HG03460 (cell line): ENCODE measurements around the gene CCDC141.

Experiments used
- ATAC-seq: cut with Tn5 transposase; IDR thresholded peaks from one replicate; pipeline ENCODE4 v1.9.1; 2021; ENCODE audit not compliant: unreplicated experiment

The CCDC141 gene

DNA sequence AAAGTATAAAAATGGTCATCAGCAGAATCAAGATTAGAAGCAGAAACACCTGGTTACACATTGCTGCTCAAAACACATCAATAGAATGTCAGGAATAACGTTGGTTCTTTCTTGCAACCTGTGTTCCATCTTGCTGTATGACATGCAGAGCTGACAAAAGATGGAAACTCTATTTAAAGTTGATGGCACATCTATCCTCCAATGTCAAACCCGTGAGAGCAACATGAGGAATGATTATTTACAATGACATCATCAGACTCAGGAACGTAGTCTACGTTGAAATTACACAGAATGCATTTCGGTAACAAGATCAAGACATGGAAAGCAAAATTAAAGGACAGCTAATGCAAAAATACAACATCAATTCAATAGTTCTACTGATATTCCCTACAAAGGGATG, 216.6 kb downstream of the CCDC141 start:
- ATAC-seq, result no peak

DNA sequence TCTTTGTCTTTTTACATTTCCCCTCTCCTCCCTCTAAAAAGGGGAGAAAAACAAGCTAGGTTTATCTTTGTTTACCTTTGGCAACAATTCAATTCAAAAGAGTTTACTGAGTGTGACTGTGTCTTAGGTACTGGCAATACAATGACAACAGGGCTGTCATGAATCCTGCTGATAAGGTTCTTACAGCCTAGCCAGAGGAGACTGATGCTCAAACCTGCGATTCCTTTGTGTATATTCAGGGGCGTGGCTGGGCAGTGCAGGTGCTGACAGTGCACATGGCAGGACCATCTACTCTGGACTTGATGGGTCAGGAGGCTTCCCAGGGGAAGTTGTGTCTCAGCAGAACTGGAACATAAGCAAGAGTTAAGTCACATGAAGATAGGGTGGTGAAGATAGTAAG, 219.5 kb downstream of the CCDC141 start:
- ATAC-seq, result no peak

DNA sequence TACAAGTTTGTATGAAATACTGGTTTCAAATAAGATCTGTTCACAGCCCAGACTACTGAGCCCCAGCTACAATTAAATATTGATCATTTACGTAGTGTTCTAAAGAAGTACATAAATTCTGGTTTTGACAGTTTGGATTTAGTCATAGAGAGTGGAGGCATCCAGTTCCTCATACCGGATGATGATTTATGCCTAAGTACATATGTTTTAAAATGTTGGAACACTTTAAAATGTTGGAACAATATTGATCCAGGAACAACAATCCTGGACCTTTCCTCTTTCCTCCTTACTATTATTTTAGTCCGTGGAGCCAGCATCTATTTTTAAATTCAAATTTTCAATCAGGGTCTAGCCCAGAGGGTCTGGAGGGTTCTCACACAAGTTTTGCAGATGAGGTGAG, 220.0 kb downstream of the CCDC141 start:
- ATAC-seq, result no peak

DNA sequence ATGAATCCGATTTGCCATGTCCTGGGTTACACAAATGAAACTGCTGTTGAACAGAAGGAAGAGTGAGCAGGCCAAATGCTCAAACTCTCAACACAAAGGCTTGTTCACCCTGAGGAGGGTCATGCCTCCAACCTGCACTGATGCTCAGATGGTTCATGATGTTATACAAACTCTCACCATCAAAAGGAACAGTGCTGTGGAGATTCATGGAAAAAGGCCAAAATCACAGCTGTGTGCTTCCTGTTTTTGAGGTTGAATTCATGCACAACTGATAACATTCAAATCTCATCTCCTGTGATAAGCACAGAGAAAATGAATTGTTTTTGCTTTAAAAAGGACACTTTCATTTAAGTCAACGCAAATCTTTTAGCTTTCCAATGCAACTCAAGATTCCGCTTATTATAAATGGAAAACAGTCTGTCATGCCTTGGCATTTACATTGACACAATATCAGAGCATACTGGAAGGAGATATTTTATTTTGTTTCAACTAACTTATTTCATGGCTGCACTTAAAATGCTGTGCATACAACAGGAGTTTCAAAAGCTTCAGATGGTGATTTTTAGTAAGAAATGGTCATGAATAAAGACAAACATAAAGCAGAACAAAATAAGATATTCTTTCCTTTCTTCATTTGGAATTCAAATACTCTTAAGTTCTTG, 220.5 kb downstream of the CCDC141 start:
- ATAC-seq, result no peak

DNA sequence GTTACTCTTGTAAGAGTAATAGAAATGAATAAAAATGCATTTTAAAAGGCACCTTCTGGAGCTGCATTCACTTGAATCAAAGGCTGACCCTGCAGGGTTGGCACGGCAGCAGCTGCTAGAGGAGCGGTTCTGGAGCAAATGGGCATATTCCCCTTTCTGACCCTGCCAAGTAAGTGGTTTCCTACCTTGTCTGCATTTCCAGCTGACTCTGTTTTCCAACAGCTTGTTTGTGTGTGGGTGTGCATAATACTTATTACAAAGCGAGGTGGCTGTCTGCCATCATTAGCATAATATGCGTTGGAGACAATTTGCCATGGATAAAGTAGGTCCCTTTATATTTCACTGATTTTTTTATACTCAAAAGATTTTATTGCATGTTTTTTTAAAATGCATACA, 221.5 kb downstream of the CCDC141 start:
- no peak for ATAC-seq

DNA sequence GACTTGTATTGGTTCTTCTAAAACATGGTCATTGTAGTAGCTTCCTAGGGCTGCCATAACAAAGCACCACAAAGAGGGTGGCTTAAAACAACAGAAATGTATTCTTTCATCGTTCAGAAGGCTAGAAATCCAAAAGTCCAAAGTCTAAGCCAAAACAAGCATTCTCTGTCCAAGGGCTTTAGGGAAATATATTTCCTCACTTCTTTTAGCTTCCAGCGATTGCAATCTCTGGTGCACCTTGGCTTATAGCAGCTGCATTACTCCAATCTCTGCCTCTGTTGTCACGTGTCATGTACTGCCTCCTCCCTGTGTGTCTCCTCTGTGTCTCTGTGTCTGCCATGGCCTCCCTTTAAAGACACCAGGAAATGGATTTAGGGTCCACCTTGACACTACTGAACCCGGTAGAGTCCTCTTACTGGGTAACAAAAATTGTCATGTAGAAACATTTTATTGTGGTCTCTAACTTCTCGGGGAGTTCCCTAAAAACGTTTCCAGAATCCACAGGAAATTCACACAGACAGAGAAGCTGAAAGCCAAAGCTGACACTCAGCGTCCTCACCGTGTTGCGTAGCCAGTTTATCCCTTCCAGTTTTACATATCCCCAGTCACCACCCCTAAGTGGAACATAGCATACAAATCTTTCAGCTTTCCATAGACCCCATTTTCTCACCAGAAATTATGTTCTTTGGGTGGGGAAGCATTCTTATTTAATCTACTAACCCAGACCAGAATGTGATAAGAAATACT, 222.0 kb downstream of the CCDC141 start:
- no peak for ATAC-seq

DNA sequence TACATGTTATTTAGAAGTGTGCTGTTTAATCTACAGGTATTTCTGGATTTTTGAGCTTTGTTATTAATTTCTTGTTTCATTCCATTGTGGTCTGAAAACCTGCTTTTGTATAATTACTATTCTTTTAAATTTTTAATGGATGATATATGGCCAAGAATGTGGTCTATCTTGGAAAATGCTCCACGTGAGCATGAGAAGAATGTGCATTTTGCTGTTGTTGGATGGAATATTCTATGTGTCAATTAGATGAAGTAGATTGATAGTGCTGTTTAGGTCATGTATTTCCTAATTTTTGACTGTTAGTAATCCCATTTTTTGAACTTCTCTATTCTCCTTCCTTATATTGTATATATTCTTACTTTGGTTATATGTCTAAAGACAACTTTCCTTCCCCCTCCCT, 222.8 kb downstream of the CCDC141 start:
- ATAC-seq, result no peak

DNA sequence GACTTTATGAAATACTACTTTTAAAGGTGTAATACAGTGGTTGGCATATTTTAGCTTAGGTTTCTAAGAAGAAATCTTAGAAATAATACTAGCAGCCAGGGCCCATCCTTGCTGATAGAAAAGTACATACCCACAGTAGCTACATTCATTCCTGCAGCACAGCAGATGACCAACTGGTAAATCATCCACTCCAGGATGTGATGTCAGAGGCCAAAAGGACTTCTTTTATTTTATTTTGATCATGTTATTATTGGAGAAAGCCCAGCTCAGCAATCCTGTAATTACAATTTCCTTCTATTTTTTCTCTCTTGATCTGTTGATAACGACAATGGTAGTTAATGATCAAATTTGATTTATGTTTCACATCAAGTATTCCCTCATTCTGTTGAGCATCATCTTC, 224.8 kb downstream of the CCDC141 start:
- ATAC-seq, result no peak

DNA sequence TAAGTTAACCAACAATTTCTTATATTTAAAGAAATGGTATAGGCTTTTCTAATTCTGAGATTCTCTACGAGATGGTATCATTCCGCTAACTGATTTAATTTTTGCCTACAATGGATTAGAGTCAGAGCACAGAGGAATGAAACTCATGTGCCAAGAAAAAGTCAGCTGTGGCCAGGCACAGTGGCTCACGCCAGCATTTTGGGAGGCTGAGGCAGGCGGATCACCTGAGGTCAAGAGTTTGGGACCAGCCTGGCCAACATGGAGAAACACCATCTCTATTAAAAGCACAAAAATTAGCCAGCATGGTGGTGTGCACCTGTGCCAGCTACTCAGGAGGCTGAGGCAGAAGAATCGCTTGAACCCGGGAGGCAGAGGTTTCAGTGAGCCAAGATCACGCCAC, 225.8 kb downstream of the CCDC141 start:
- ATAC-seq, result no peak

DNA sequence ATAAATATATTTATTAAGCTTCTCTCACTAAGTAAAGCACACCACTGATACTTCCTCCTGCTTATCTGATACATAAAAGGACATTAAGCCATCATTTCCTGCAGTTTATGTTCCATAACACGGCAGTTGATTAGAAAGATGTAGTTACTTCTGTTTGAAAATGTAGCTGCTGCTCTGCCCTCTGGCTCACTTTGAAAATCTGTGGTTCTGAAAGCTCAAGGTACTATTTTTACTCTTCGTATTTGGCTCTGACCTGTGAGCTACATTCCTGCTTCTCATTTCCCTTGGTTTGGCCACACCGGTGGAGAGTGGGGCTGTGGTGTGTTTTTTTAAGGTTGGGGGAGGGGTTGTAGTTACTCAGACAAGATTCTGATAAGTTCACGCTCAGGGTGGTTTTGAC, 229.9 kb downstream of the CCDC141 start:
- peak; percentile 96 for ATAC-seq

DNA sequence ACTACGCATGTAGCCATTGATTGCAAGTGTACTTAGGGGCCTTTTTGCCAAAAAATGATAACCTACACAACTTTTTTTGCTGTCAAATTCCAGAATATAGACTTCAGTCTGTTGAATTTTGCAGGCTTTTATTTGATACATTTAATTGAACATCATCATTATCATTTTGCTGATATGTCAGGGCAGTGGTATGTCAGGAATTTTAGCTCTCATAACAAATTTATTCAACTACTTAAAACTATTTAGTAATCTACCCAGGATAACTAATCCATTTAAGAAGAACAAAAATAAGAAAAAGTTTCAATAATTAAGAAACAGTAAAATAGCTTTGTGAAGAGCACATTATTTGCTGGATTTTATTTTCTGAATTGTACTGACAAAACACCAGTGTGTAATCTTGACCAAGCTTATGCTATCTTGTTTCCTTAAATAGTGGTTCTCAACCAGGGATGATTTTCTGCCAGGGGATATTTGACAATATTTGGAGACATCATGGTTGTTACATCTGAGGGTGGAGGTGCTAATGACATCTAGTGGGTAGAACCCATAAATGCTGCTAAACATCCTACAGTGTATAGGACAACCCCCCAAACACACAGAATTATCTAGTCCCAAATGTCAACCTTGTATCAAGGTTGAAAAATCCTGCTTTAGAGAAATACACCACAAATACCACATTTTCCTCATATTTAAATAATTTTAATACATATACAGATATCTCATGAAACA, 230.6 kb downstream of the CCDC141 start:
- no peak for ATAC-seq

DNA sequence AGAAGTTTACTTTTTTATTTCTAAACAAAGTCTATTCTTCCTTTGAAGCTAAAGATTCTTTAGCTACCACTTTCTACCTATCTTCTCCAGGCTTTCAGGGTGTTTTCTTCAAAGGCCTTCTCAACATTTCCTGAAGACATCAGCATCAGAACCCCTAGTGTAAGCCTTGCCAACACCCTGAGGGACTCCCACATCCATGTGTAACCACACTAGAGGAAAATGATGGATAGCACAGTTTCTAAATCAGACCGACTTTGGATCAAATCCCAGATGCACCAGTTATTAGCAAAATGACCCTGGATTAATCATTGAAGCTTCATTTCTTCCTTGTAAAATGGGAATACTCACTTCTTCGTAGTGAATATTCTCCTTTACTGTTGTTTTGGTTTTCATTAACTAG, 238.0 kb downstream of the CCDC141 start:
- no peak for ATAC-seq

DNA sequence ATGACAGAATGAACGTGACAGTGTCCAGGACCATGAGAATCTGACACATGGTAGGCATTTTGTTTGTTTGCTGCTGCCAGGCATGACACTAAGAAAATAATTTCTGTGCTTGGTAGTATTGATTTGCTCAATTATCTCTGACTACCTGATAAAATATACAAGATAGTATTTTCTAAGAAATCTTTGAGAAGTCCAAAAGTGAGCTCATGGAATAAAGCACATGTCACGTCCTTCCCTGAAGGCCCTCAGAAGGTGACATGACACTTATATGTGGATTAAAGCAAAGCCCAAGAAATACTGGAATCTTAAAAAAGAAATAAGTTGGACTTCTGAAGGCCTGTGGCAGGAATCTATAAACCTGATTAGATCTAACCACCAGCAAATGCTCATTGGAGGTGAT, 238.9 kb downstream of the CCDC141 start:
- ATAC-seq, result no peak

DNA sequence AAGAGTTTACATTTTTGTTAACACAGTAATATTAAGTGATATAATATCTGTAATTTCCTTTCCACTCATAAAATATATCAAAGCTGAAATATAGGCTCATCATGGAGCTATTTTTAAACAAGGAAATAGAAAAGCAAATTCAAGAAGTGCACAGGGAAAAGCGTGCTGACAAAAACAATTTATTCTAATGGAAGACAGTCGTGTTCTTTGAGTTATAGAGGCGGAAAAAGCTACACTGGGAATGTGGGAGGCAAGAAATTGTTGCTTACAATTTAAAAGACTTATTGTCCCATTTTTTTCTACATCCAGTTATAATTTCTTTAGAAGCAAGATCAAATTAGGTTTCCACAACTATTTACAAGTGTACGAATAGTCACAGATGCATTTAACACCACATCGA, 239.5 kb downstream of the CCDC141 start:
- ATAC-seq, result no peak

DNA sequence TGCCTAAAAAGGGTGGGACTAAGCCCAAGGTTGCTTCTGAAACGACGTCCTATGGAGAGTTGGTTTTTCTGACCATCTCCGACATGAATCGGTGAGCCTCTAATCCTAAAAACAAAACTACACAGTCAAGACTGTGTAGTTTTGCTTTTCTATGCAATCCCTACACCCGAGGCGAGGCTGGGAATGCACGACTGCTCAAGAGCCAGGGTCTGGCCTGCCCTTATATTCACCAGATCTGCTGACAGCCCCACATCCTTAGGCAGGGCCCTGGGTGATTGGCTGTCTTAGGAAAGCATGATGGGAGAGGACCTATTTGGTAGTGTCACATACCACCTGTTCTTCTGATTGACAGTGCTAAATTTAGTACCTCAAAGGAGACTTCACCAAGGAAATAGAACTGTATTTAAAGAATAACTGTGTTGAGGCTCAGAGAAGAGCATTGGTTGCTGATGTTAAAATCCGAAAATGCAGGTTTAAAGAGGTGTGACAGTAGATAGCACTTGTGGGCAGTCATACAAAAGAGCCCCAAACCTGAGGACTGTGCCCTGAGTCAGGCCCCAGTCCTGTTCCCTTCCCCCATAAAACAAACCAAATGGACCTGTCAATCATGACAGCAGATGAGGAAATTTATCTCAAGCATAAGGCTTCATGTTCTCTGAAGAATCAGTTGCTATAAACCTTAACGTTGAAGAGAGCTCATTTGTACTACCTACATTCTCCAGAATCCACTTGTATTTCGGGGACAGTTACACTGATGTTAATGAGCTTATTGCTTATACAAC, 242.5 kb downstream of the CCDC141 start, which contains the start of gene TTN:
TTN (minus strand) TSS at position 197 of the 782 bp plus-strand sequence. CDS start 2,781 bp downstream, outside the sequence.
- ATAC-seq, result no peak

DNA sequence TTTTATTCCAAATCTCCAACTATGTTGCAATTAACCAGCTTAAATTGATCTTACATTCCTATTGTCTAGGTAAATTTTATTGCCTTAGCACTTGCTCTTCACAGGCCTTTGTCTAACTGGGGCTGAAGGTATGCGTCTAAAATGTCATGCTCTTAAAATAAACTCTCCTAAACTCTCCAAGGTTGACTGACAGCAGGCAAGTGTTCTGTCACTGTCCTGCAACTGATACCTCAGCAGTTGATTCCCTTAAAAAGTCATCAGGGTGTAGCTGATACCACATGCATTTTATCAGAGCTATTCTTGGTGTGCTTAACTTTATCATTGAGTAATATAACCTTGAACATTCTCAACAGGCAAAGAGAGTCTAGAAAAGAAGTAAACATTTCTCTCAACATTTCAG, 243.4 kb downstream of the CCDC141 start:
- ATAC-seq, result no peak

DNA sequence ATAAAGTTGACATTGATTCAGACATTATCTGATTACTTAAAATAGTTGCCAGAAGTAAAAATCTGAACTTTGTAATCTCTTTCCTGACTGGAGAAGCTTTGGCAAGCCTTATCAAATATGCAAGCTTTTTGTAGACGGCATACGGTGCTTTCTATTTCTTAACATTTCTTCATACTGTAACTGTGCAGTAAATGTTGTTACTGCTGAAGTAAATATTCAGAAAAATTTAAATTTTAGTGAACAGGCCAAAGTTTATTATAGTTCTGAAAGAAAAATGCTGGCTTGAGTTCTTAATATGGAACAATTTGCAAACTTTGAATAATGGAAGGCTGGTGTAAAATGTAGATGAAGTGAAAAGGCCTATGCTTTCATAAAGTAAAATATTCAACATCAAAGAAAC, 244.5 kb downstream of the CCDC141 start:
- no peak for ATAC-seq

DNA sequence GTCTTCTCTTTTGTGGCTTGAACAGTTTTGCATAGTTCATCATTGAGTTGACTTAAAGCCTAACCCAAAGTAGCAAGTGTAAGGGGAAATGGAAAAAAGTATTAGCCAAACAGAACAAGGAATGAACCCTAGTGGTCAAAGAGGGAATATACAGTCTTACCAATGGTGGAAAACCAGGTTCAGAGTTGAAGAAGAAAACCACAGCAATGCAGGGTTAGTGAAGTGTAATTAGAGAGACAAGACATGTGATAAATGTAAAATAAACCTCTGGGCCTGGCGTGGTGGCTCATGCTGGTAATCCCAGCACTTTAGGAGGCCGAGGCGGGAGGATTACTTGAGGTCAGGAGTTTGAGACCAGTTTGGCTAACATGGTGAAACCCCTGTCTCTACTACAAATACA, 245.1 kb downstream of the CCDC141 start:
- peak; percentile 58 for ATAC-seq

DNA sequence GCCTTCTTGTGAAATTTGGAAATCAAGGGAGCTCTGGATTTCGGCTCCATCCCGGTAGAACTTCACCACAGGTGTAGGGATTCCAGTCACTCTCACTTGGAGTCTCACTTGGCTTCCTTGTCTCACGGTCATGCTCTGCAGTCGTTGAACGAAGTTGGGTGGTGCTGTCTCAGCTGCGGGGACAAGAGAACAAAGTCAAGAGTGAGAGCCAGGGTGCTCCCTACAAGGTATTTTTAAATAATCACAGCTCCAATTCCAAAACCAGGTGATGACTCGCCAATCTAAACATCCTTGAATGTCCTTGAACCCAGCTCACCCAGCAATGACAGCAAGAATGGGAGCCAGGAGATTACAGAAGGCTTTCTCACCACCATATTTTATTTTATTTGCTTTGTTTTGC, 249.4 kb downstream of the CCDC141 start:
- ATAC-seq, result no peak

DNA sequence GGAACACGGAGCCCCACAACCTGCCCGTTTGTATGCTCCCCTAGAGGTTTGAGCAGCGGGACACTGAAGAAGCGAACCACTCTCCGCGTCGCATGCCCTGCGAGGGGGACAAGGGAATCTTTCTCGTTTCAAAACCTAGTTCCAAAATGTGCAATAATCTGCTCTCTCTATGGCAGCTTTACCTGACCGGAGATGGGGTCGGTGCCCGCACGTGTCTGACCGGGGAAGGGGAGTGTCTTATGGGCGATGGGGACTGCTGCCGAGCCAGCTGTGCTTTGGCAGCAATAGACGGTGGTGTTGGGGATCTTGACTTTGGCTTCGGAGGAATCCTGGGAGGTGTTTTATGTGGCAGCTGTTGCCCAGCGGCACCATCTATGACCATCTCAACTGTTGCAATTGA, 250.6 kb downstream of the CCDC141 start:
- no peak for ATAC-seq

DNA sequence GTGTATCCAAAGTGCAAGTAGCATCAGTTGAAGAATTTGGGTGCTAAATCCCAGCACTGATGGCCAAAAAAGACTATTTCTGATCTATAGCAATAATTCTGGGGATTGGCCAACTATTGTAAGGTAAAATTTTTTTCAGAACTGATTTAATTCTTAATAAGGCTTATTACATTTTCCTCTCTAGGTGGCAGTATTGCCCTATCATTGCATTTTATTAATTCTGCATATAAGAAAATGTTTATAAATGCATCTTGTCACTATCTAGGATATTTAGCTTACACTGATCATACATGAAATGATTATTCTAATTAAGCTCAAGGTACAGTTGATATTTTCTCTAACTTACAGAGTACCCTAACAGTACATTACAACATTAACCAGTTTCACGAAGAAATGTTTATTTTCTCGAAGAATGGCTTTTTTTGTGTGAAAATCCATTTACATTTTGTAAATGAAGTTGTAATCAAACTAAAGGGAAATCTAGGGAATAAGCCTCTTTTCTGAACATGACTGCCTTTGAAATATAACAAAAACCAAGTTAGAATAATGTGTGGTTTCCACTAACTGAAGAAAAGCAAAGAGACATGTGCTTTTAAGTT, 253.8 kb downstream of the CCDC141 start:
- ATAC-seq, result no peak
